ENCODE results near the gene IFNA10.
"Not testable (repeated sequence)": the region's sequence is repeated elsewhere in the genome, so short reads cannot be mapped to it uniquely, and the experiment has no call there.

The IFNA10 gene

DNA sequence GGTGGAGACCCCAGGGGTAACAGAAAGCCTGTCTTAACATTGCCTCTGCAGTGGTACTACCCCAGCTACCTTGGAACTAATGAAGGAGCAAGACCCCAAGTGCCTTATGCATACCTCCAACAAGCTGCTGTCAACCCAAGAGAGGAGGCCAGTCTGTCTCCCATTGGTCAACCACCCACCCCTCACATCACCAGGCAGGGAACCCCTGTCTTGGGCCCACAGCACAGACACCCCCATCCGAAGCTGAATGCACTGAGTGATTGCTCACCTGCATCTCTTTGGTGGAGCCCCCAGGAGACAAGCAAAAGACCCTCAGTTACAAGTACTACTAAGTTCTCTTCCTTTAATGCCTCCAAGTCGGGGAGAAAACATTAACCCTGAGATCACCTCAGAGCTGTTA, 5.2 kb upstream of the IFNA10 start:
- not testable (repeated sequence) for H3K27me3 Mint-ChIP-seq; H3K4me3 Mint-ChIP-seq; H3K27ac Mint-ChIP-seq; H3K9me3 Mint-ChIP-seq (ENCODE audit: low read depth); H3K4me1 Mint-ChIP-seq (ENCODE audit: low read depth); H3K36me3 Mint-ChIP-seq

DNA sequence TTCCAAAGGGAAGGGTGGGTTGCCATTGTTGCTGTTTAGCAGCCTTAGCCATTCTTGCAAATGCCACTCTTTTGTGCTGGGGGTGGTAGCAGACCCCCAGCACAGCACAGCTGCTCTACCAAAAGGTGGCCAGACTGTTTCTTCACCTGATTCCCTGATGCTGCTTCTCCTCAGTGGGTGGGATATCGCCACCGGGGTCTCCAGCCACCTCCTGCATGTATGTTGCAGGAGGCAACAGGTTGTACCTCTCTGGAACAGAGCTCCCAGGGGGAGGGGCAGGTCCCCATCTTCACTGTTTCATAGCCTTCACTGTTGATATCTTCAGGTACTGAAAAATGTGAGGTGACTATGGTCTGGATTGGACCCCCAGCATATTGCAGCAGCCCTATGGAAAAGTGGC, 3.8 kb upstream of the IFNA10 start:
- not testable (repeated sequence) for H3K27ac Mint-ChIP-seq; H3K4me3 Mint-ChIP-seq; H3K27me3 Mint-ChIP-seq; H3K4me1 Mint-ChIP-seq (ENCODE audit: low read depth); H3K9me3 Mint-ChIP-seq (ENCODE audit: low read depth); H3K36me3 Mint-ChIP-seq

GRCh38 chr9:21210311-21210710, 3.4 kb upstream of the IFNA10 start:
- Mint-ChIP-seq H3K36me3 (peaks cover 2% of the 10 kb centered on the region), H3K4me3 (no peak overlapping the region), H3K9me3 (ENCODE audit: low read depth) (no peaks in the 10 kb centered on the region)

GRCh38 chr9:21205204-21205603, 1.7 kb downstream of the IFNA10 start:
- H3K4me1 Mint-ChIP-seq (ENCODE audit: low read depth): peaks cover 2% of the 10 kb centered on the region
- H3K27me3 Mint-ChIP-seq: peaks cover 14% of the 10 kb centered on the region
- peaks cover 8% of the 10 kb centered on the region for H3K36me3 Mint-ChIP-seq
- H3K9me3 Mint-ChIP-seq (ENCODE audit: low read depth): peaks cover 3% of the 10 kb centered on the region
- no peak overlapping the region for H3K27ac Mint-ChIP-seq
- H3K4me3 Mint-ChIP-seq: no peak overlapping the region

More at GRCh38 chr9:21210311-21210710, 3.4 kb upstream of the IFNA10 start:
- Mint-ChIP-seq H3K27me3 (peaks cover 8% of the 10 kb centered on the region), H3K4me1 (ENCODE audit: low read depth) (peaks cover 4% of the 10 kb centered on the region), H3K27ac (no peak overlapping the region)

- H3K27me3 Mint-ChIP-seq: peaks cover 13% of the 10 kb centered on the region
- not testable (repeated sequence) for H3K36me3 Mint-ChIP-seq; H3K4me1 Mint-ChIP-seq (ENCODE audit: low read depth); H3K9me3 Mint-ChIP-seq (ENCODE audit: low read depth); H3K27ac Mint-ChIP-seq; H3K4me3 Mint-ChIP-seq
These were observed 4.8 kb downstream of the IFNA10 start, which contains the start of gene IFNA7 for GRCh38 chr9:21202105-21202504. Gene IFNA7, minus strand, starts transcription at chr9:21202205. Its CDS starts 40 bp downstream, at chr9:21202165.

GRCh38 chr9:21194867-21195776, 11.8 kb downstream of the IFNA10 start:
- peak overlapping the region; percentile 24 for H3K4me3 Mint-ChIP-seq
- H3K27me3 Mint-ChIP-seq; H3K4me1 Mint-ChIP-seq (ENCODE audit: low read depth); H3K36me3 Mint-ChIP-seq; H3K9me3 Mint-ChIP-seq (ENCODE audit: low read depth); H3K27ac Mint-ChIP-seq: not testable (repeated sequence)

- not testable (repeated sequence) for H3K27ac Mint-ChIP-seq; H3K36me3 Mint-ChIP-seq; H3K4me1 Mint-ChIP-seq (ENCODE audit: low read depth); H3K9me3 Mint-ChIP-seq (ENCODE audit: low read depth); H3K4me3 Mint-ChIP-seq; H3K27me3 Mint-ChIP-seq
These were observed 19.5 kb downstream of the IFNA10 start, which contains the start of gene IFNA4 for GRCh38 chr9:21187487-21187886. Gene IFNA4, minus strand, starts transcription at chr9:21187587. Its CDS starts 56 bp downstream, at chr9:21187531.

- H3K9me3 Mint-ChIP-seq (ENCODE audit: low read depth); H3K36me3 Mint-ChIP-seq; H3K4me1 Mint-ChIP-seq (ENCODE audit: low read depth); H3K27ac Mint-ChIP-seq; H3K27me3 Mint-ChIP-seq; H3K4me3 Mint-ChIP-seq: not testable (repeated sequence)
These were observed 23.9 kb downstream of the IFNA10 start for GRCh38 chr9:21182810-21183736.

DNA sequence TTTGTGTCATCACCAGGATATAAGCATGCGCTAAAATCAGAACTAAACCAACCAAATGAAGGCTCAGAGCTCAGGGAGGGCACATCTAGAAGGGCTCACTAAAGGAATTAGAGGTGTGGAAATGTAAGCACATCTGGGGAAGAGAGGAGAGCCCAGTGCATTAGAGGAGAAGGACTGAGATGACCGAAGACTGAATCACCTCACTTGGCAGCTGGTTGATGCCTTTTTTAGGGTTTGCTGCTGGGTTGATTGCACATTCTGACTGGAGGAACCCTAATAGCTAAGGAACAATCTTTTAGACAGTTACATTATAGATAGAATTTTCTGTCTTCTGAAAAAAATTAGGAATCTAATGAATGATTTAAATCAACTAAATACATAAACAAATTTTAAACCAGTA, 32.3 kb downstream of the IFNA10 start:
- Mint-ChIP-seq H3K36me3 (no peaks in the 10 kb centered on the region), H3K4me1 (ENCODE audit: low read depth) (no peaks in the 10 kb centered on the region), H3K27ac (no peak overlapping the region), H3K27me3 (peaks cover 1% of the 10 kb centered on the region), H3K4me3 (no peak overlapping the region), H3K9me3 (ENCODE audit: low read depth) (no peaks in the 10 kb centered on the region)

DNA sequence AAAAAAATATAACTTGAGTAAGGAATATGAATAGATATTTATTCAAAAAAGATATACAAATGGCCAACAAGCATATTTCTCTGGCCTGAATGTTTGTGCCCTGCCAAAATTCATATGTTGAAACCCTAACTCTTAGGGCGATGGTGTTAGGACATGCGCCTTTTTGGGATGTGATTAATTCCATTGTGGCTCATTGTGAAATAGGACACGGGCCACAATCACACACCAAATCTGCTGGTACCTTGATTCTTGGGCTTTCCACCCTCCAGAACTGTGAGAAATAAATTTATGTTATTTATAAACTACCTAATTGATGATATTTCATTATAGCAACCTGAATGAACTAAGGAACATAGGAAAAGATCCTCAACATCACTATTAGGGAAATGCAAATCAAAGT, 34.8 kb downstream of the IFNA10 start:
- H3K27ac Mint-ChIP-seq: no peak overlapping the region
- no peaks in the 10 kb centered on the region for H3K4me1 Mint-ChIP-seq (ENCODE audit: low read depth)
- H3K9me3 Mint-ChIP-seq (ENCODE audit: low read depth): no peaks in the 10 kb centered on the region
- no peaks in the 10 kb centered on the region for H3K36me3 Mint-ChIP-seq
- H3K4me3 Mint-ChIP-seq: no peak overlapping the region
- H3K27me3 Mint-ChIP-seq: no peaks in the 10 kb centered on the region

GRCh38 chr9:21171351-21171750, 35.6 kb downstream of the IFNA10 start:
- H3K4me3 Mint-ChIP-seq: no peak overlapping the region
- no peak overlapping the region for H3K27ac Mint-ChIP-seq
- no peaks in the 10 kb centered on the region for H3K9me3 Mint-ChIP-seq (ENCODE audit: low read depth)
- H3K27me3 Mint-ChIP-seq: no peaks in the 10 kb centered on the region
- no peaks in the 10 kb centered on the region for H3K4me1 Mint-ChIP-seq (ENCODE audit: low read depth)
- no peaks in the 10 kb centered on the region for H3K36me3 Mint-ChIP-seq

- H3K9me3 Mint-ChIP-seq (ENCODE audit: low read depth); H3K27ac Mint-ChIP-seq; H3K27me3 Mint-ChIP-seq; H3K36me3 Mint-ChIP-seq; H3K4me3 Mint-ChIP-seq: not testable (repeated sequence)
- peaks cover 19% of the 10 kb centered on the region for H3K4me1 Mint-ChIP-seq (ENCODE audit: low read depth)
These were observed 40.4 kb downstream of the IFNA10 start, which contains the start of gene IFNA21 for GRCh38 chr9:21166560-21166959. Gene IFNA21, minus strand, starts transcription at chr9:21166660. Its CDS starts 48 bp downstream, at chr9:21166612.

GRCh38 chr9:21165516-21165915, 41.4 kb downstream of the IFNA10 start:
- no peaks in the 10 kb centered on the region for H3K36me3 Mint-ChIP-seq
- no peak overlapping the region for H3K27ac Mint-ChIP-seq
- H3K4me1 Mint-ChIP-seq (ENCODE audit: low read depth): peaks cover 28% of the 10 kb centered on the region
- H3K27me3 Mint-ChIP-seq: no peaks in the 10 kb centered on the region
- no peaks in the 10 kb centered on the region for H3K9me3 Mint-ChIP-seq (ENCODE audit: low read depth)
- H3K4me3 Mint-ChIP-seq: no peak overlapping the region

GRCh38 chr9:21160178-21160577, 46.8 kb downstream of the IFNA10 start:
- Mint-ChIP-seq H3K9me3 (ENCODE audit: low read depth) (no peaks in the 10 kb centered on the region), H3K4me3 (peak overlapping the region; percentile 58), H3K4me1 (ENCODE audit: low read depth) (peaks cover 41% of the 10 kb centered on the region), H3K27ac (no peak overlapping the region), H3K27me3 (no peaks in the 10 kb centered on the region), H3K36me3 (no peaks in the 10 kb centered on the region)
